OCI-LY1 (cell line): ENCODE measurements around the gene EPN3.

ENCODE experiments used
- H2AFZ ChIP-seq: fragments of 200-600 bp; sonication (generic), shearing (Covaris generic); 2 replicates; pipeline ENCODE4 v1.6.0; 2014; ENCODE audit warnings: antibody characterized with exemption, mild to moderate bottlenecking, low read length
- H3F3A ChIP-seq: fragments of 200-600 bp; sonication (generic), shearing (Covaris generic); 2 replicates; pipeline ENCODE4 v1.6.0; 2014; ENCODE audit warnings: mild to moderate bottlenecking, antibody characterized with exemption, low read length, moderate library complexity; ENCODE audit not compliant: insufficient read depth
- H3K27ac ChIP-seq: fragments of 200-600 bp; sonication (generic); 2 replicates; pipeline ENCODE4 v1.5.1; 2014; ENCODE audit warnings: low read length, mixed run types, mild to moderate bottlenecking, low read depth; ENCODE audit not compliant: poor library complexity, severe bottlenecking
- H3K27me3 ChIP-seq: fragments of 200-600 bp; sonication (generic); 2 replicates; pipeline ENCODE4 v1.6.0; 2014; ENCODE audit warnings: antibody characterized with exemption, mild to moderate bottlenecking, low read length, moderate library complexity; ENCODE audit not compliant: insufficient read depth
- H3K36me3 ChIP-seq: fragments of 200-600 bp; sonication (generic); 2 replicates; pipeline ENCODE4 v1.6.1; 2014; ENCODE audit warnings: mild to moderate bottlenecking, antibody characterized with exemption, low read length, moderate library complexity, mixed read lengths; ENCODE audit not compliant: insufficient read depth
- H3K4me1 ChIP-seq: fragments of 200-600 bp; sonication (generic); 2 replicates; pipeline ENCODE4 v1.5.1; 2014; ENCODE audit warnings: mild to moderate bottlenecking, low read length, moderate library complexity; ENCODE audit not compliant: insufficient read depth, severe bottlenecking
- H3K4me2 ChIP-seq: fragments of 200-600 bp; sonication (generic), shearing (Covaris generic); 2 replicates; pipeline ENCODE4 v1.6.1; 2014; ENCODE audit warnings: low read length
- H3K4me3 ChIP-seq: fragments of 200-600 bp; sonication (generic); 2 replicates; pipeline ENCODE4 v1.5.1; 2014; ENCODE audit warnings: low read length, low read depth, mild to moderate bottlenecking, mixed read lengths; ENCODE audit not compliant: poor library complexity, severe bottlenecking
- H3K79me2 ChIP-seq: fragments of 200-600 bp; shearing (Covaris generic); 2 replicates; pipeline ENCODE4 v1.6.1; 2016; ENCODE audit warnings: mixed run types, low read length, mixed read lengths; ENCODE audit not compliant: insufficient read depth
- H3K9ac ChIP-seq: fragments of 200-600 bp; sonication (generic), shearing (Covaris generic); 2 replicates; pipeline ENCODE4 v1.6.1; 2014; ENCODE audit warnings: mild to moderate bottlenecking, low read length, mixed read lengths
- H3K9me2 ChIP-seq: fragments of 200-600 bp; sonication (generic), shearing (Covaris generic); 2 replicates; pipeline ENCODE4 v1.6.1; 2014; ENCODE audit warnings: low read depth, mild to moderate bottlenecking, low read length, mixed read lengths
- H3K9me3 ChIP-seq: fragments of 200-600 bp; shearing (Covaris generic); 2 replicates; pipeline ENCODE4 v1.6.1; 2014; ENCODE audit warnings: low read length, mixed read lengths
- H4K20me1 ChIP-seq: fragments of 200-600 bp; sonication (generic), shearing (Covaris generic); 2 replicates; pipeline ENCODE4 v1.6.0; 2016; ENCODE audit warnings: mild to moderate bottlenecking, low read length; ENCODE audit not compliant: insufficient read depth
- CTCF ChIP-seq: fragments of 200-600 bp; sonication (generic), shearing (Covaris generic); IDR thresholded peaks from 2 replicates; pipeline ENCODE4 v1.5.1; 2017; ENCODE audit warnings: mild to moderate bottlenecking, antibody characterized with exemption, low read length, moderate library complexity, mixed read lengths
- EZH2 ChIP-seq: fragments of 200-600 bp; sonication (generic), shearing (Covaris generic); IDR thresholded peaks from 2 replicates; pipeline ENCODE4 v1.8.0; 2017; ENCODE audit warnings: borderline replicate concordance, mixed run types, mild to moderate bottlenecking, antibody characterized with exemption, low read length, moderate library complexity, mixed read lengths

The EPN3 gene

GRCh38 chr17:50499721-50500120 lies 32.8 kb upstream of the EPN3 start:
- Histone ChIP-seq H3K4me1 (no peaks in the 10 kb centered on the region), H3K36me3 (no peaks in the 10 kb centered on the region), H3K9ac (no peak overlapping the region), H3K27me3 (no peaks in the 10 kb centered on the region), H3K9me2 (no peaks in the 10 kb centered on the region), H3K27ac (no peak overlapping the region), H3K79me2 (no peaks in the 10 kb centered on the region), H3K4me2 (no peak overlapping the region), H2AFZ (no peak overlapping the region), H4K20me1 (no peaks in the 10 kb centered on the region), H3F3A (no peaks in the 10 kb centered on the region), H3K9me3 (no peaks in the 10 kb centered on the region), H3K4me3 (no peak overlapping the region)
- TF ChIP-seq CTCF (no peak), EZH2 (no peak)

- H3F3A ChIP-seq, result no peaks in the 10 kb centered on the region
- no peaks in the 10 kb centered on the region for H4K20me1 ChIP-seq
- no peak overlapping the region for H3K9ac ChIP-seq
- H3K4me3 ChIP-seq, result no peak overlapping the region
- H3K36me3 ChIP-seq, result no peaks in the 10 kb centered on the region
- H3K9me3 ChIP-seq, result no peaks in the 10 kb centered on the region
- TF ChIP-seq CTCF (peak; percentile 37), EZH2 (no peak)
- H3K79me2 ChIP-seq, result no peaks in the 10 kb centered on the region
- no peak overlapping the region for H3K27ac ChIP-seq
- no peaks in the 10 kb centered on the region for H3K4me1 ChIP-seq
- no peak overlapping the region for H3K4me2 ChIP-seq
- no peaks in the 10 kb centered on the region for H3K9me2 ChIP-seq
- H2AFZ ChIP-seq, result no peak overlapping the region
- no peaks in the 10 kb centered on the region; the same call in 1 of the 2 replicates for H3K27me3 ChIP-seq
Observed at GRCh38 chr17:50501054-50501453, 31.5 kb upstream of the EPN3 start.

- Histone ChIP-seq H3K9ac (no peak overlapping the region), H3F3A (no peaks in the 10 kb centered on the region), H4K20me1 (no peaks in the 10 kb centered on the region), H3K4me2 (no peak overlapping the region), H2AFZ (no peak overlapping the region), H3K4me1 (no peaks in the 10 kb centered on the region), H3K79me2 (no peaks in the 10 kb centered on the region), H3K27me3 (peaks cover under 1% of the 10 kb centered on the region; the same call in 1 of the 2 replicates), H3K9me2 (no peaks in the 10 kb centered on the region), H3K27ac (no peak overlapping the region), H3K36me3 (no peaks in the 10 kb centered on the region), H3K9me3 (no peaks in the 10 kb centered on the region), H3K4me3 (no peak overlapping the region)
- TF ChIP-seq EZH2 (no peak), CTCF (no peak)
Observed at GRCh38 chr17:50502301-50502990, 30.1 kb upstream of the EPN3 start.
